Heart left ventricle (tissue), 13 donors: Measurements from ENCODE around the gene AFAP1.

ENCODE experiments used
- CTCF ChIP-seq, 12 donors: fragments of 200-600 bp; sonication (generic) in 4 of 12; IDR thresholded peaks; one replicate each; pipeline versions ENCODE4 v1.5.0 to v1.8.0; 2018 to 2022; ENCODE audit warnings: antibody characterized with exemption in 12 of 12, mild to moderate bottlenecking in 5 of 12
- POLR2A ChIP-seq, 2 donors: fragments of 450-650 bp; IDR thresholded peaks; one replicate each; pipeline ENCODE4 v1.6.1; 2017; ENCODE audit warnings: antibody characterized with exemption in 2 of 2, mild to moderate bottlenecking in 2 of 2, moderate library complexity in 2 of 2
- donor health status: ischemic (EF 13 %, LVEDD 7.1; RV severe dilation, severe dysfunction).
- donor health status: DM: no; HTN: yes; CAD: no.
- donor health status: DM: no; HTN: no; CAD: no.
- donor health status: ischemic (EF 25% LVEDD 6.9; RV normal size, moderate dysfunction).
- donor health status: ischemic (EF 25% LVEDD 5.7; RV mildly dilated, moderate dysfunction).
- donor health status: ischemic (EF 35%, LVEDD 5.7; RV mildly dilated, moderate dysfunction).
- donor health status: nonischemic (EF 11% LVEDD 7.7; RV severe dilation, severe dysfunction).
- donor health status: DM: yes; HTN: yes; CAD: no.
- donor health status: PGD.
- donor health status: ischemic (EF 29% LVEDD 5.4; RV normal size, mild dysfunction).
- donor health status: nonischemic (EF 23%, LVEDD 6.1; RV moderate dilation, normal function).

GRCh38 chr4:7812921-7813320, 126.7 kb downstream of the AFAP1 start:
- TF ChIP-seq POLR2A (IDR thresholded peaks at IDR 0.05), result no peak
- no peak for TF ChIP-seq CTCF (IDR thresholded peaks at IDR 0.05)
